AG20443 (cell line): ENCODE measurements around the gene RNF167.

Experiments
- DNase-seq: peaks from one replicate; pipeline ENCODE4 v3.0.0; 2012; ENCODE audit warnings: low spot score, mixed read lengths

The RNF167 gene

GRCh38 chr17:4978726-4979125, 38.7 kb downstream of the RNF167 start:
- DNase-seq, result no peak

- DNase-seq, result peak; percentile 57
Observed at GRCh38 chr17:4980644-4981216, 40.7 kb downstream of the RNF167 start.

GRCh38 chr17:4982305-4982704, 42.2 kb downstream of the RNF167 start:
- no peak for DNase-seq

GRCh38 chr17:4986403-4986802, 46.3 kb downstream of the RNF167 start:
- no peak for DNase-seq

- peak; percentile 88 for DNase-seq
Observed at GRCh38 chr17:4986951-4987766, 47.1 kb downstream of the RNF167 start, which contains the start of gene CAMTA2. TSS of gene CAMTA2 (minus strand) at chr17:4987675. CDS start at chr17:4986222, 1,453 bp downstream.

DNA sequence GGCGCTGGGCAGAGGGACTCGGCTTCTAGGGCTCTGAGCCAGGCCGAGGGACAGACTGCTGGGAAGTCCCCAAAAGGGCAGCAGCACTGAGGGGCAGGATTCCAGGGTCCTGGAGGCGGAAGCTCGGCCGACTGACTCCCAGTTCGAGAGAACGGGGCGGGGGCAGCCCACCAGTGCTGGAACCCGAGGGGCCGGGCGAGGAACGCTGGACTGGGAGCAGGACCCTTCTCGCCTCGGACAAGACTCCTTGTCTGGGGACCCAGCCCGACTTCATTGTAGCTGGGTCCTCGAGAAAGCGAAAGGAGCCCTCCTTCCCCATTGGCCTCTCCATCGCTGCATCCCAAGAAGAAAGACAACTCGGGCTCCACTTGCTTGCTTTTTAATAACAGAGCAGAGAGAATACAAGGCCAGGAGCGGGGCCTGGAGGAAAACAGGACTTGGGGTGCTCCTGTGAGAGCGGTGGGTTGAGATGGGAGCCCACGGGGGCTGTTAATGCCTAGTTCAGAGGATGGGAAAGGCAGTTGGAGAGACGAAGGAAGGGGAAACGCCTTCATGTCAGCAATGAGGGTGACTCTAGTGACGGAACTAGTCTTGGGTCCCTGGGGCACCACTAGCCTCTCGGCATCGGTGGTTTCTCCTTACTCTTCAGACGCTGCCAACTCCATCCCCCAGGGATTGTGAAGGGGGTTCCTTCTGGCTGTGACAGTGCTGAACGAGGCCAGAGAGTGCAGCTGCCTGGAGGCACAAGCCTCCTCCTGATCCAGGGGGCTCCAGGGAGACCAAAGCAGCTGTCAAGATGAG, 47.9 kb downstream of the RNF167 start:
- no peak for DNase-seq

GRCh38 chr17:4994081-4994595, 54.1 kb downstream of the RNF167 start:
- DNase-seq, result no peak
